Spleen (tissue), 7 donors: ENCODE results near the gene GNG7.

Source experiments
- CTCF ChIP-seq, 11 experiments: fragments of 200-600 bp in 7 of 11; fragments of 450-650 bp in 4 of 11; sonication (generic) in 4 of 11; IDR thresholded peaks in 8 of 11; conservative IDR thresholded peaks in 3 of 11; 1 replicate in 7 of 11; 2 replicates in 4 of 11; pipeline versions ENCODE4 v1.4.0 to v1.8.0; 2016 to 2021; ENCODE audit warnings: antibody characterized with exemption in 11 of 11, inconsistent platforms in 4 of 11, mild to moderate bottlenecking in 1 of 11
- POLR2A ChIP-seq, 3 donors: fragments of 450-650 bp; IDR thresholded peaks; one replicate each; pipeline ENCODE4 v1.5.1; 2017; ENCODE audit warnings: antibody characterized with exemption in 3 of 3, mild to moderate bottlenecking in 1 of 3
- POLR2AphosphoS5 ChIP-seq, 3 donors: sonication (generic); formaldehyde crosslinking; IDR thresholded peaks; one replicate each; pipeline ENCODE4 v1.5.1; 2017; ENCODE audit warnings: antibody characterized with exemption in 3 of 3
- donor health status: DM: no; HTN: no; CAD: no; lungs with moderate emphysema.
- donor health status: DM: no; HTN: no; CAD: no.
- donor health status: DM: no; HTN: no; CAD: no.

- TF ChIP-seq CTCF (IDR thresholded peaks at IDR 0.05 in 8 of 11, conservative IDR thresholded peaks at IDR 0.05 in 3 of 11) (no peak), POLR2A (IDR thresholded peaks at IDR 0.05) (no peak), POLR2AphosphoS5 (IDR thresholded peaks at IDR 0.05) (no peak)
Observed at GRCh38 chr19:2482354-2483038, 220.0 kb downstream of the GNG7 start.
